HG03558 (cell line): ENCODE results near the gene ANO2.
"Not testable (repeated sequence)": the region's sequence is repeated elsewhere in the genome, so short reads cannot be mapped to it uniquely, and the experiment has no call there.

Experiments used
- ATAC-seq: cut with Tn5 transposase; IDR thresholded peaks from one replicate; pipeline ENCODE4 v1.9.1; 2021; ENCODE audit warnings: moderate number of reproducible peaks; ENCODE audit not compliant: unreplicated experiment; ENCODE audit errors: extremely low read depth

Gene ANO2

GRCh38 chr12:5705791-5706190 lies 239.3 kb downstream of the ANO2 start:
- no peak for ATAC-seq

- no peak for ATAC-seq
Observed at GRCh38 chr12:5694759-5695409, 250.2 kb downstream of the ANO2 start.

- no peak for ATAC-seq
Observed at GRCh38 chr12:5692850-5693249, 252.2 kb downstream of the ANO2 start.

- ATAC-seq = no peak
Observed at GRCh38 chr12:5691943-5692342, 253.1 kb downstream of the ANO2 start.

GRCh38 chr12:5690240-5690639 lies 254.8 kb downstream of the ANO2 start:
- ATAC-seq = no peak

GRCh38 chr12:5689773-5690172 lies 255.3 kb downstream of the ANO2 start:
- no peak for ATAC-seq

GRCh38 chr12:5688226-5688625 lies 256.8 kb downstream of the ANO2 start:
- no peak for ATAC-seq

- ATAC-seq = no peak
Observed at GRCh38 chr12:5685935-5686334, 259.1 kb downstream of the ANO2 start.

- ATAC-seq = no peak
Observed at GRCh38 chr12:5684989-5685388, 260.1 kb downstream of the ANO2 start.

- no peak for ATAC-seq
Observed at GRCh38 chr12:5682581-5682980, 262.5 kb downstream of the ANO2 start.

- ATAC-seq = no peak
Observed at GRCh38 chr12:5678176-5678575, 266.9 kb downstream of the ANO2 start.

- not testable (repeated sequence) for ATAC-seq
Observed at GRCh38 chr12:5669624-5670023, 275.4 kb downstream of the ANO2 start.

- ATAC-seq = no peak
Observed at GRCh38 chr12:5665615-5666014, 279.4 kb downstream of the ANO2 start.

- ATAC-seq = no peak
Observed at GRCh38 chr12:5661811-5662210, 283.2 kb downstream of the ANO2 start.

GRCh38 chr12:5660238-5660637 lies 284.8 kb downstream of the ANO2 start:
- ATAC-seq = no peak

GRCh38 chr12:5658339-5658941 lies 286.6 kb downstream of the ANO2 start:
- not testable (repeated sequence) for ATAC-seq

GRCh38 chr12:5656836-5657235 lies 288.2 kb downstream of the ANO2 start:
- ATAC-seq = no peak

GRCh38 chr12:5655120-5655519 lies 289.9 kb downstream of the ANO2 start:
- ATAC-seq = no peak

- ATAC-seq = no peak
Observed at GRCh38 chr12:5654019-5654418, 291.0 kb downstream of the ANO2 start.

GRCh38 chr12:5650829-5651461 lies 294.1 kb downstream of the ANO2 start:
- ATAC-seq = no peak

- ATAC-seq = no peak
Observed at GRCh38 chr12:5650281-5650680, 294.8 kb downstream of the ANO2 start.
